SK-N-SH (cell line): ENCODE data around the gene ZNF335. TPM values are rescaled to one million over a fixed set of nuclear protein-coding genes. Genes with fewer than 3 reads are reported as not detected.

Source experiments
- CTCF ChIA-PET: fragments of 300-600, 350-600 bp; formaldehyde crosslinking; extraction: SDS; loops from one replicate; lab custom pipeline; 2021; lab: Yijun Ruan, JAX
- POLR2A ChIA-PET: fragments of 350-600 bp; sonication (Branson Sonifier 250); formaldehyde crosslinking; extraction: SDS; loops from one replicate; lab custom pipeline; 2020; ENCODE audit warnings: antibody characterized with exemption, inconsistent platforms; lab: Yijun Ruan, JAX
- DNase-seq: peaks from one replicate; pipeline ENCODE4 v3.0.0; 2012
- H2AFZ ChIP-seq: fragments of 200-600 bp; sonication (generic); 2 replicates; pipeline ENCODE4 v1.8.1; 2016; ENCODE audit warnings: antibody characterized with exemption, mild to moderate bottlenecking, low read depth
- H3F3A ChIP-seq: fragments of 200-600 bp; sonication (generic); replicated peaks from 2 replicates; pipeline ENCODE3; 2016; ENCODE audit warnings: antibody characterized with exemption, mild to moderate bottlenecking; ENCODE audit not compliant: insufficient read depth
- H3K27ac ChIP-seq, 2 experiments: fragments of 200-500 bp in 1 of 2; fragments of 200-600 bp in 1 of 2; sonication (Bioruptor generic) in 1 of 2; sonication (generic), shearing (Covaris generic) in 1 of 2; 2 replicates each; pipeline versions ENCODE4 v1.5.1 to v1.6.1; 2014 to 2016; ENCODE audit warnings: low read depth in 2 of 2, inconsistent platforms in 1 of 2, low read length in 1 of 2, mild to moderate bottlenecking in 1 of 2, mixed read lengths in 1 of 2
- H3K27me3 ChIP-seq: fragments of 200-600 bp; sonication (generic), shearing (Covaris generic); 2 replicates; pipeline ENCODE4 v1.6.1; 2016; ENCODE audit warnings: mixed run types; ENCODE audit not compliant: insufficient read depth
- H3K36me3 ChIP-seq, 2 experiments: fragments of 200-500 bp in 1 of 2; fragments of 200-600 bp in 1 of 2; sonication (Bioruptor generic) in 1 of 2; sonication (generic) in 1 of 2; replicated peaks in 1 of 2; 2 replicates each; pipeline versions ENCODE3 to v1.5.1; 2014 to 2016; ENCODE audit warnings: low read length in 1 of 2, mild to moderate bottlenecking in 1 of 2; ENCODE audit not compliant: insufficient read depth in 2 of 2, control insufficient read depth in 1 of 2
- H3K4me1 ChIP-seq, 2 experiments: fragments of 200-500 bp in 1 of 2; fragments of 200-600 bp in 1 of 2; sonication (Bioruptor generic) in 1 of 2; sonication (generic), shearing (Covaris generic) in 1 of 2; 2 replicates each; pipeline versions ENCODE4 v1.5.1 to v1.6.1; 2014 to 2016; ENCODE audit warnings: low read depth in 1 of 2, low read length in 1 of 2, mixed run types in 1 of 2; ENCODE audit not compliant: insufficient read depth in 2 of 2, control insufficient read depth in 1 of 2
- H3K4me2 ChIP-seq: fragments of 200-600 bp; sonication (generic), shearing (Covaris generic); 2 replicates; pipeline ENCODE4 v1.6.1; 2017; ENCODE audit warnings: mixed run types
- H3K4me3 ChIP-seq, 2 experiments: fragments of 200-500 bp in 1 of 2; fragments of 200-600 bp in 1 of 2; sonication (Bioruptor generic) in 1 of 2; sonication (generic), shearing (Covaris generic) in 1 of 2; 2 replicates each; pipeline versions ENCODE4 v1.5.1 to v1.8.1; 2014 to 2016; ENCODE audit warnings: low read depth in 2 of 2, inconsistent platforms in 1 of 2, low read length in 1 of 2, mild to moderate bottlenecking in 1 of 2, mixed read lengths in 1 of 2, moderate library complexity in 1 of 2
- H3K79me2 ChIP-seq: fragments of 200-600 bp; sonication (generic); 2 replicates; pipeline ENCODE4 v1.8.1; 2017; ENCODE audit warnings: mild to moderate bottlenecking; ENCODE audit not compliant: insufficient read depth
- H3K9ac ChIP-seq: fragments of 200-600 bp; sonication (generic); 2 replicates; pipeline ENCODE4 v1.6.1; 2017; ENCODE audit warnings: mixed run types
- H3K9me2 ChIP-seq: fragments of 200-600 bp; sonication (generic); 2 replicates; pipeline ENCODE4 v1.6.1; 2017; ENCODE audit warnings: mixed run types
- H3K9me3 ChIP-seq: fragments of 200-600 bp; sonication (generic); 2 replicates; pipeline ENCODE4 v1.6.1; 2017; ENCODE audit warnings: mixed run types, mild to moderate bottlenecking, moderate library complexity
- H4K20me1 ChIP-seq: fragments of 200-600 bp; sonication (generic); 2 replicates; pipeline ENCODE4 v1.6.1; 2017; ENCODE audit warnings: mild to moderate bottlenecking, mixed run types; ENCODE audit not compliant: insufficient read depth
- CHD2 ChIP-seq: fragments of 150-350 bp; IDR thresholded peaks from 2 replicates; pipeline ENCODE4 v1.6.1; 2018; ENCODE audit warnings: low read length; ENCODE audit not compliant: partially characterized antibody
- EZH2phosphoT487 ChIP-seq: fragments of 200-600 bp; sonication (generic); IDR thresholded peaks from 2 replicates; pipeline ENCODE4 v1.6.1; 2017; ENCODE audit warnings: low read depth, mixed run types, mild to moderate bottlenecking, antibody characterized with exemption, moderate library complexity, borderline replicate concordance
- GATA2 ChIP-seq: sonication (generic); formaldehyde crosslinking; IDR thresholded peaks from 2 replicates; pipeline ENCODE4 v1.5.0; 2020; ENCODE audit warnings: mild to moderate bottlenecking, missing genetic modification reagents
- JUND ChIP-seq: IDR thresholded peaks from 2 replicates; pipeline ENCODE4 v1.4.0; 2012
- NRF1 ChIP-seq: IDR thresholded peaks from 2 replicates; pipeline ENCODE4 v1.6.1; 2012; ENCODE audit warnings: low read depth, mild to moderate bottlenecking, low read length
- POLR2AphosphoS5 ChIP-seq: IDR thresholded peaks from 2 replicates; pipeline ENCODE4 v1.6.1; 2012; ENCODE audit warnings: low read depth, low read length
- RAD21 ChIP-seq: IDR thresholded peaks from 2 replicates; pipeline ENCODE4 v1.6.1; 2012; ENCODE audit warnings: mild to moderate bottlenecking, low read length
- RXRA ChIP-seq: IDR thresholded peaks from 2 replicates; pipeline ENCODE4 v1.4.0; 2012; ENCODE audit warnings: low read depth, mild to moderate bottlenecking, borderline replicate concordance
- SMC3 ChIP-seq: IDR thresholded peaks from 2 replicates; pipeline ENCODE4 v1.6.1; 2012; ENCODE audit warnings: low read depth, low read length, improper control_type of control experiment
- TAF1 ChIP-seq: IDR thresholded peaks from 2 replicates; pipeline ENCODE4 v1.6.1; 2012; ENCODE audit warnings: low read depth, mild to moderate bottlenecking, low read length, moderate library complexity, borderline replicate concordance
- TCF12 ChIP-seq: IDR thresholded peaks from 2 replicates; pipeline ENCODE4 v1.4.0; 2012
- YY1 ChIP-seq: IDR thresholded peaks from 2 replicates; pipeline ENCODE4 v1.4.0; 2012; ENCODE audit warnings: low read depth, mild to moderate bottlenecking
- WGBS: methylation state at CpG from one replicate; pipeline ENCODE4 v1.1.6; 2017; ENCODE audit warnings: low lambda C conversion rate; 5-methylcytosine and 5-hydroxymethylcytosine counted together
- polyA plus RNA-seq, 3 experiments: library from polyadenylated mRNA; depleted of rRNA; stranded (reverse); fragments of >200 nt; gene quantifications; 2 replicates each; pipeline ENCODE4 v1.2.3, GENCODE V29; 2012
- TF ChIP-seq, protein P1 (sequence below): IDR thresholded peaks from 2 replicates; pipeline ENCODE4 v1.6.1; 2012; ENCODE audit warnings: mild to moderate bottlenecking, low read depth, low read length, moderate library complexity
- TF ChIP-seq, protein P2 (sequence below): fragments of 200-600 bp; sonication (generic); IDR thresholded peaks from 2 replicates; pipeline ENCODE4 v1.6.1; 2017; ENCODE audit warnings: antibody characterized with exemption, mild to moderate bottlenecking, moderate library complexity
- TF ChIP-seq, protein P3 (sequence below): IDR thresholded peaks from 2 replicates; pipeline ENCODE4 v1.4.0; 2012; ENCODE audit warnings: low read depth, borderline replicate concordance
- TF ChIP-seq, protein P4 (sequence below): fragments of 150-350 bp; IDR thresholded peaks from 2 replicates; pipeline ENCODE4 v1.6.1; 2017; ENCODE audit warnings: antibody characterized with exemption, low read length, low read depth, borderline replicate concordance

ZNF335 gene
- polyA plus RNA-seq, 1 of the 3 experiments (the other 2 are of a cell fraction): 11.7 TPM

DNA sequence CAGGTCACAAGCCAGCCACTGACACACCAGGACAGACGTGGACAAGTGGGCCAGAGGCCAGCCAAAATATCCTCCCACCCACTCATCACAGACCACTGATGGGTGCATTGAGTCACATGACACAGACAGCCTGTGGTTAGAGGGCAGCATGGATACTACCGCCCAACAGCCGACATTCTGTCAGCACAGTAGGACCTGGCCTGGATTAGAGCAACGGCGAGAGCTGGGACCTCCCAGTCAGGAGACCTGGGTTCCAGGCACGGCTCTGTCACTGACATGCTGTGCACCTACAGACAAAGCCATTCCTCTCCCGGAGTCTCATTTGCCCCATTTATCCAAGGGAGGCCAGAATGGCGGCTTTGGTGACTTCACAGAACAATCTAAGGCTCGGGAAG is 8.0 kb downstream of the ZNF335 start:
- POLR2A ChIA-PET: no interaction called here
- Histone ChIP-seq H3K4me3 (no peak overlapping the region), H3K9me3 (no peaks in the 10 kb centered on the region), H3K79me2 (peaks cover 7% of the 10 kb centered on the region; the same call in 1 of the 2 replicates), H3K9me2 (no peaks in the 10 kb centered on the region), H3K36me3 (peaks cover 46 to 69% of the 10 kb centered on the region in 2 experiments), H3F3A (no peaks in the 10 kb centered on the region), H3K4me2 (no peak overlapping the region), H3K27ac (no peak overlapping the region), H3K27me3 (no peaks in the 10 kb centered on the region), H3K4me1 (no peaks in the 10 kb centered on the region), H4K20me1 (no peaks in the 10 kb centered on the region), H3K9ac (no peak overlapping the region), H2AFZ (no peak overlapping the region)
- CTCF ChIA-PET: interaction anchor here (1.1 to 4.8 kb wide), 4 partner anchors 26 to 165 kb away, joined by 4 to 41 read pairs (median 6); partner anchors contain the start of genes CTSA and NEURL2
- 96% methylated on average over 5 of the region's 9 CpGs for WGBS
- no peak for DNase-seq
- TF ChIP-seq JUND (no peak), CHD2 (no peak), POLR2AphosphoS5 (no peak), NRF1 (no peak), SMC3 (no peak), RXRA (no peak), EZH2phosphoT487 (no peak), YY1 (no peak), TAF1 (no peak)
- TF ChIP-seq, protein P1, sequence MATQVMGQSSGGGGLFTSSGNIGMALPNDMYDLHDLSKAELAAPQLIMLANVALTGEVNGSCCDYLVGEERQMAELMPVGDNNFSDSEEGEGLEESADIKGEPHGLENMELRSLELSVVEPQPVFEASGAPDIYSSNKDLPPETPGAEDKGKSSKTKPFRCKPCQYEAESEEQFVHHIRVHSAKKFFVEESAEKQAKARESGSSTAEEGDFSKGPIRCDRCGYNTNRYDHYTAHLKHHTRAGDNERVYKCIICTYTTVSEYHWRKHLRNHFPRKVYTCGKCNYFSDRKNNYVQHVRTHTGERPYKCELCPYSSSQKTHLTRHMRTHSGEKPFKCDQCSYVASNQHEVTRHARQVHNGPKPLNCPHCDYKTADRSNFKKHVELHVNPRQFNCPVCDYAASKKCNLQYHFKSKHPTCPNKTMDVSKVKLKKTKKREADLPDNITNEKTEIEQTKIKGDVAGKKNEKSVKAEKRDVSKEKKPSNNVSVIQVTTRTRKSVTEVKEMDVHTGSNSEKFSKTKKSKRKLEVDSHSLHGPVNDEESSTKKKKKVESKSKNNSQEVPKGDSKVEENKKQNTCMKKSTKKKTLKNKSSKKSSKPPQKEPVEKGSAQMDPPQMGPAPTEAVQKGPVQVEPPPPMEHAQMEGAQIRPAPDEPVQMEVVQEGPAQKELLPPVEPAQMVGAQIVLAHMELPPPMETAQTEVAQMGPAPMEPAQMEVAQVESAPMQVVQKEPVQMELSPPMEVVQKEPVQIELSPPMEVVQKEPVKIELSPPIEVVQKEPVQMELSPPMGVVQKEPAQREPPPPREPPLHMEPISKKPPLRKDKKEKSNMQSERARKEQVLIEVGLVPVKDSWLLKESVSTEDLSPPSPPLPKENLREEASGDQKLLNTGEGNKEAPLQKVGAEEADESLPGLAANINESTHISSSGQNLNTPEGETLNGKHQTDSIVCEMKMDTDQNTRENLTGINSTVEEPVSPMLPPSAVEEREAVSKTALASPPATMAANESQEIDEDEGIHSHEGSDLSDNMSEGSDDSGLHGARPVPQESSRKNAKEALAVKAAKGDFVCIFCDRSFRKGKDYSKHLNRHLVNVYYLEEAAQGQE: no peak

DNA sequence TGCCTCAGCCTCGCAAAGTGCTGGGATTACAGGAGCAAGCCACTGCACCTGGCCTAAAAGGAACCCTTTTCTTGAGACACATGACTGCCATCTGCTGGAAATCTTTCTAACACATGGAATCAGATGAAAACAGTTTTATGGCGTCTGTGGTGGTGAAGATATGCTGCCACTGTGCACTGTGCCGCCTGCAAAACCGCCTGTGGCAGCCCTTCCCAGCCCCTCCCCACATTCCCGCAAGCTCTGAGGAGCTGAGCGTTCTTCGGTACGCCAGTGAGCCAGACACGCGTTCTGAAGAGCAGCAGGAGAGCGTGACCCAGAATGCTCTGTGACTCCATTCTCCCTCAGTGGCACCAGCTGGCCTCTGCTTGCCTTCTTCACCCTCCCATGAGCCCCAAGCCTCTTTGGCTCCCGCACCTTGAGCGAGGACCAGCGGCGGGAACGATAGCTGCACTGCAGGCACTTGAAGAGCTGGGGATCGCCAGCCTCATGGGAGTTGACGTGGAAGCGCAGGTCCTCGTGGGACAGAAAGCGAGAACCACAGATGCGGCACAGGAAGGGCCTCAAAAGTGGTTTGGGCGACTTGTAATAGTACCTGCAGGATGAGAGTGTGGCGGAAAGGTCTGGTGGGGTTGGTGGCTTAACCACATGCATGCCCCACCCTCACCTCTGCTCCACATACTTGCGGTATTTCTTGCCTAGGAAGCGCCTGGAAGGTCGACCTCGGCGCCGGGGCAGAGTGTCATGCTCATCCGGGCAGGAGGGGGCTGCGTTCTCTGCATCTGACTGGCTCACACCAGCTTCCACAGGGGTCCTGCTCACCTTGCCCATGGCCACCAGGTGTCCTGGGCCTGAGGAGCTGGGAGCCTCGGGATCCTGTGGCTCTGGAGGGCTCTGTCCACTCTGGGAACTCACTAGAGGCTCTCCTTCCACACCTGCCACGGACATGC is 8.7 kb downstream of the ZNF335 start:
- H3K4me1 ChIP-seq: no peaks in the 10 kb centered on the region
- no peak overlapping the region for H2AFZ ChIP-seq
- no peaks in the 10 kb centered on the region for H3K9me3 ChIP-seq
- no peaks in the 10 kb centered on the region for H3F3A ChIP-seq
- H3K9ac ChIP-seq: no peak overlapping the region
- peaks cover 49 to 69% of the 10 kb centered on the region in 2 experiments for H3K36me3 ChIP-seq
- ChIA-PET POLR2A (no interaction called here), CTCF (interaction anchor here (0.8 to 4.8 kb wide), 10 partner anchors 8 to 164 kb away, joined by 3 to 41 read pairs (median 5); partner anchors contain the start of genes CTSA, NEURL2 and ZNF335)
- H3K9me2 ChIP-seq: no peaks in the 10 kb centered on the region
- no peak overlapping the region for H3K4me3 ChIP-seq
- no peaks in the 10 kb centered on the region for H3K27me3 ChIP-seq
- 91% methylated on average over 26 of the region's 34 CpGs for whole genome bisulfite sequencing
- H3K79me2 ChIP-seq: 0 out of 2 replicates have a peak, but pooled peaks cover under 1% of the 10 kb centered on the region
- peak; percentile 56 for DNase-seq
- no peaks in the 10 kb centered on the region for H4K20me1 ChIP-seq
- TF ChIP-seq, protein P2, sequence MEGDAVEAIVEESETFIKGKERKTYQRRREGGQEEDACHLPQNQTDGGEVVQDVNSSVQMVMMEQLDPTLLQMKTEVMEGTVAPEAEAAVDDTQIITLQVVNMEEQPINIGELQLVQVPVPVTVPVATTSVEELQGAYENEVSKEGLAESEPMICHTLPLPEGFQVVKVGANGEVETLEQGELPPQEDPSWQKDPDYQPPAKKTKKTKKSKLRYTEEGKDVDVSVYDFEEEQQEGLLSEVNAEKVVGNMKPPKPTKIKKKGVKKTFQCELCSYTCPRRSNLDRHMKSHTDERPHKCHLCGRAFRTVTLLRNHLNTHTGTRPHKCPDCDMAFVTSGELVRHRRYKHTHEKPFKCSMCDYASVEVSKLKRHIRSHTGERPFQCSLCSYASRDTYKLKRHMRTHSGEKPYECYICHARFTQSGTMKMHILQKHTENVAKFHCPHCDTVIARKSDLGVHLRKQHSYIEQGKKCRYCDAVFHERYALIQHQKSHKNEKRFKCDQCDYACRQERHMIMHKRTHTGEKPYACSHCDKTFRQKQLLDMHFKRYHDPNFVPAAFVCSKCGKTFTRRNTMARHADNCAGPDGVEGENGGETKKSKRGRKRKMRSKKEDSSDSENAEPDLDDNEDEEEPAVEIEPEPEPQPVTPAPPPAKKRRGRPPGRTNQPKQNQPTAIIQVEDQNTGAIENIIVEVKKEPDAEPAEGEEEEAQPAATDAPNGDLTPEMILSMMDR: peak; percentile 54
- TF ChIP-seq, protein P3, sequence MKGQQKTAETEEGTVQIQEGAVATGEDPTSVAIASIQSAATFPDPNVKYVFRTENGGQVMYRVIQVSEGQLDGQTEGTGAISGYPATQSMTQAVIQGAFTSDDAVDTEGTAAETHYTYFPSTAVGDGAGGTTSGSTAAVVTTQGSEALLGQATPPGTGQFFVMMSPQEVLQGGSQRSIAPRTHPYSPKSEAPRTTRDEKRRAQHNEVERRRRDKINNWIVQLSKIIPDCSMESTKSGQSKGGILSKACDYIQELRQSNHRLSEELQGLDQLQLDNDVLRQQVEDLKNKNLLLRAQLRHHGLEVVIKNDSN: no peak
- no peak for TF ChIP-seq EZH2phosphoT487
- peak; percentile 58 for TF ChIP-seq RAD21
- no peak for TF ChIP-seq GATA2
- TF ChIP-seq SMC3: peak; percentile 30; the same call in 1 of the 2 replicates
- no peak for TF ChIP-seq TCF12
- TF ChIP-seq, protein P4, sequence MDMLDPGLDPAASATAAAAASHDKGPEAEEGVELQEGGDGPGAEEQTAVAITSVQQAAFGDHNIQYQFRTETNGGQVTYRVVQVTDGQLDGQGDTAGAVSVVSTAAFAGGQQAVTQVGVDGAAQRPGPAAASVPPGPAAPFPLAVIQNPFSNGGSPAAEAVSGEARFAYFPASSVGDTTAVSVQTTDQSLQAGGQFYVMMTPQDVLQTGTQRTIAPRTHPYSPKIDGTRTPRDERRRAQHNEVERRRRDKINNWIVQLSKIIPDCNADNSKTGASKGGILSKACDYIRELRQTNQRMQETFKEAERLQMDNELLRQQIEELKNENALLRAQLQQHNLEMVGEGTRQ: no peak
- no peak overlapping the region for H3K27ac ChIP-seq
- no peak overlapping the region for H3K4me2 ChIP-seq
